NB4 (cell line): ENCODE data around the gene MSH6.

ENCODE experiments used
- MYC ChIP-seq: IDR thresholded peaks from 2 replicates; pipeline ENCODE4 v1.6.1; 2011; ENCODE audit warnings: low read depth, low read length
- POLR2A ChIP-seq: IDR thresholded peaks from 2 replicates; pipeline ENCODE4 v1.6.1; 2011; ENCODE audit warnings: mild to moderate bottlenecking; ENCODE audit not compliant: insufficient read length; ENCODE audit errors: extremely low read depth
- TF ChIP-seq, protein P1 (sequence below): IDR thresholded peaks from one replicate; pipeline ENCODE4 v1.5.1; 2012; ENCODE audit warnings: low read depth, low read length
- TF ChIP-seq, protein P2 (sequence below): IDR thresholded peaks from 2 replicates; pipeline ENCODE4 v1.6.1; 2011; ENCODE audit warnings: low read depth, low read length

DNA sequence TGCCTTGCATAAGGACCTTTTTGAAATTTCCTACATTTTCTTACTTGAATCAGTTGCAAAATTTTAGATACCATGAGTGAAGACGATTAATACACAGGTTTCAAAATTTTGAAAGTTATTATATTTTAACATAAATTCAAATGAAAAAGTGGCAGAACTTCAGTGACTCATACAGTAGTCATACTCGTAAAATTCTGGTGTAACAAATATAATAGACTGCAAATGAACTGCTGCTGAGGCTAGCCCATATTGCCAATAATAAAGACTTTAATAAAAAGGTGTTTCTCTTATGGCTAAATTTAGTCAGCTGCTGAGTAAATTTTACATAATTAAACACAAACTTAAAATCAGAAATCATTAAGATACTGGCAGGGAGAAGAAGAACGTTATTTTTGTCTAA lies 36.9 kb downstream of the MSH6 start:
- no peak for TF ChIP-seq POLR2A
- TF ChIP-seq, protein P1, sequence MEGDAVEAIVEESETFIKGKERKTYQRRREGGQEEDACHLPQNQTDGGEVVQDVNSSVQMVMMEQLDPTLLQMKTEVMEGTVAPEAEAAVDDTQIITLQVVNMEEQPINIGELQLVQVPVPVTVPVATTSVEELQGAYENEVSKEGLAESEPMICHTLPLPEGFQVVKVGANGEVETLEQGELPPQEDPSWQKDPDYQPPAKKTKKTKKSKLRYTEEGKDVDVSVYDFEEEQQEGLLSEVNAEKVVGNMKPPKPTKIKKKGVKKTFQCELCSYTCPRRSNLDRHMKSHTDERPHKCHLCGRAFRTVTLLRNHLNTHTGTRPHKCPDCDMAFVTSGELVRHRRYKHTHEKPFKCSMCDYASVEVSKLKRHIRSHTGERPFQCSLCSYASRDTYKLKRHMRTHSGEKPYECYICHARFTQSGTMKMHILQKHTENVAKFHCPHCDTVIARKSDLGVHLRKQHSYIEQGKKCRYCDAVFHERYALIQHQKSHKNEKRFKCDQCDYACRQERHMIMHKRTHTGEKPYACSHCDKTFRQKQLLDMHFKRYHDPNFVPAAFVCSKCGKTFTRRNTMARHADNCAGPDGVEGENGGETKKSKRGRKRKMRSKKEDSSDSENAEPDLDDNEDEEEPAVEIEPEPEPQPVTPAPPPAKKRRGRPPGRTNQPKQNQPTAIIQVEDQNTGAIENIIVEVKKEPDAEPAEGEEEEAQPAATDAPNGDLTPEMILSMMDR, result no peak
- no peak for TF ChIP-seq MYC
- TF ChIP-seq, protein P2, sequence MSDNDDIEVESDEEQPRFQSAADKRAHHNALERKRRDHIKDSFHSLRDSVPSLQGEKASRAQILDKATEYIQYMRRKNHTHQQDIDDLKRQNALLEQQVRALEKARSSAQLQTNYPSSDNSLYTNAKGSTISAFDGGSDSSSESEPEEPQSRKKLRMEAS, result no peak
